ENCODE measurements around the gene HTR2A. TPM values are rescaled to one million over a fixed set of nuclear protein-coding genes. Genes with fewer than 3 reads are reported as not detected.
"Not testable (repeated sequence)": the region's sequence is repeated elsewhere in the genome, so short reads cannot be mapped to it uniquely, and the experiment has no call there.

The HTR2A gene
- total RNA-seq, 1 donor from 2014 or later: not detected

DNA sequence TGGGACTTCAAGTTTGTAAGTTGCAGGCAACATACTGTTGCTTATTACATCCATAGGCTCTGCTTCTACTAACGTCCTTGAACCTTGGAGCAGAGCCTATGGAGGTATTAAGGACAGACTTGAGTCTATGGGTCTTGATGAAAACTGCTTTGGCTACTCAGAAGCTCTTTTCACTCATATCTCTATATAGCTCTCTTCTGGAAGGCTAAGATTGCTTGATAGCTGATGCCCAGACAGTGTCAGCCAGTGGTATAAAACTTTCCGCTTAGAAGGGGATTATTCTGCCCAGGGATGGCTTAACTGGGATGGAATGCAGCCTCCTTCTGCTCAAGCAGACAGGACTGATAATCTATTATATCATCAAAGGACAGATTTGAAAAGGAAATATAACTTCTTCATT is 74.3 kb downstream of the HTR2A start:
- Histone ChIP-seq H3K4me3 (ENCODE audit: low read depth, low read length) (no peak overlapping the region), H3K27me3 (ENCODE audit: control insufficient read depth, insufficient read depth, low read length) (no peaks in the 10 kb centered on the region), H3K36me3 (ENCODE audit: control insufficient read depth, insufficient read depth, low read length) (no peaks in the 10 kb centered on the region)
- DNase-seq (ENCODE audit: low read depth): no peak
- TF ChIP-seq, protein P1, sequence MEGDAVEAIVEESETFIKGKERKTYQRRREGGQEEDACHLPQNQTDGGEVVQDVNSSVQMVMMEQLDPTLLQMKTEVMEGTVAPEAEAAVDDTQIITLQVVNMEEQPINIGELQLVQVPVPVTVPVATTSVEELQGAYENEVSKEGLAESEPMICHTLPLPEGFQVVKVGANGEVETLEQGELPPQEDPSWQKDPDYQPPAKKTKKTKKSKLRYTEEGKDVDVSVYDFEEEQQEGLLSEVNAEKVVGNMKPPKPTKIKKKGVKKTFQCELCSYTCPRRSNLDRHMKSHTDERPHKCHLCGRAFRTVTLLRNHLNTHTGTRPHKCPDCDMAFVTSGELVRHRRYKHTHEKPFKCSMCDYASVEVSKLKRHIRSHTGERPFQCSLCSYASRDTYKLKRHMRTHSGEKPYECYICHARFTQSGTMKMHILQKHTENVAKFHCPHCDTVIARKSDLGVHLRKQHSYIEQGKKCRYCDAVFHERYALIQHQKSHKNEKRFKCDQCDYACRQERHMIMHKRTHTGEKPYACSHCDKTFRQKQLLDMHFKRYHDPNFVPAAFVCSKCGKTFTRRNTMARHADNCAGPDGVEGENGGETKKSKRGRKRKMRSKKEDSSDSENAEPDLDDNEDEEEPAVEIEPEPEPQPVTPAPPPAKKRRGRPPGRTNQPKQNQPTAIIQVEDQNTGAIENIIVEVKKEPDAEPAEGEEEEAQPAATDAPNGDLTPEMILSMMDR (IDR thresholded peaks at IDR 0.05; ENCODE audit: insufficient read depth, low read length, poor library complexity, severe bottlenecking): no peak

DNA sequence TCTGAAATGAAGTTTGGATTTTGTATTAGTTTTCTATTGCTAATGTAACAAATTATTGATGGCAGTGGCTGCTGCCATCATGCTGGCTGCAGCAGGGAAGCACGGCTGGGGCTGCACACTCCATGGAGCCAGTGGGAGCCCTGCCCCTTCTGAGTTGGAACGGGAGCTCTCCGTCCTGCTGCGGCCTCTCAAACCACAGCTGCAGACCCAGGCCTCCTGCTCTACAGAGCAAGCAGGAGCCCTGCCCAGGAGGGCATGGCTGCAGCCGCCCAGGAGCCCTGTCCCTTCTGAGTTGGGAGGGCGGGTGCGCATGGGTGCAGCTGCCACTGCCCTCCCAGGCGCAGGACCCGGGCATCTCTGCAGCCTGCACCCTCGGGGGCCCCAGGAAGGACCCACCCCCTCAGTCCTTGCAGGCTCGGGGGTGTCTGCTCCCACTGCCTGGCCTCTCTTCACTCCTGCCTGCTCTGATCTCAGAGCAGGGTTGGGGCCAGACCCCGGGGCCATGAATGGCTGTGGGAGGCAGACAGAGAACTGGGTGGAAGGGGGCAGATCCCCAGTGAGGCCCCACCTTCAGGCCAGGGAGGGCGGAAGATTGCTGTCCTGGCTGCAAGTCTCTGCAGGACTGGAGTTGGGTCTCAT is 78.9 kb downstream of the HTR2A start:
- no peak for DNase-seq (ENCODE audit: low read depth)
- TF ChIP-seq, protein P1 (IDR thresholded peaks at IDR 0.05; ENCODE audit: insufficient read depth, low read length, poor library complexity, severe bottlenecking): no peak
- Histone ChIP-seq H3K36me3 (ENCODE audit: control insufficient read depth, insufficient read depth, low read length) (no peaks in the 10 kb centered on the region), H3K4me3 (ENCODE audit: low read depth, low read length) (no peak overlapping the region), H3K27me3 (ENCODE audit: control insufficient read depth, insufficient read depth, low read length) (no peaks in the 10 kb centered on the region)

DNA sequence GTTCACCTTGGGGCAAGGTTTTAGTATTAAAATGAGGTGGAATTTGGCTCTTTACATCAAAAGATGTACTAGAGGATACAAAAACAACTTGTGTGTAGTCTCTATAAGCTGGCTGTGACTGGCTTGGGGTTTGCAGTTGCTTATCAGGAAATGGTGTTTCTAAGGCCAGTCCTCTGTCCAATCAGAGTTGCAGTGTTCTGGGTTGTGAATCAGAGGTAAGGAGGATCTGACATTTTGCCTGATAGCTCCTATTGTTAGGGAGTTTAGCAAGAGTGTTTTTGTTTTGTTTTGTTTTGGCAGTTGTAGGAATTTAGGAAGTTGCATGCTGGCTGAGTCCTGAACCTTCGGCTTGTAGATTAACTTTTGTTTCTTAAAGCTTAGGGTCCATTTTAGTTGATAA is 79.8 kb downstream of the HTR2A start:
- H3K4me3 ChIP-seq (ENCODE audit: low read depth, low read length): no peak overlapping the region
- no peak for DNase-seq (ENCODE audit: low read depth)
- TF ChIP-seq, protein P1 (IDR thresholded peaks at IDR 0.05; ENCODE audit: insufficient read depth, low read length, poor library complexity, severe bottlenecking): no peak
- H3K27me3 ChIP-seq (ENCODE audit: control insufficient read depth, insufficient read depth, low read length): no peaks in the 10 kb centered on the region
- no peaks in the 10 kb centered on the region for H3K36me3 ChIP-seq (ENCODE audit: control insufficient read depth, insufficient read depth, low read length)

DNA sequence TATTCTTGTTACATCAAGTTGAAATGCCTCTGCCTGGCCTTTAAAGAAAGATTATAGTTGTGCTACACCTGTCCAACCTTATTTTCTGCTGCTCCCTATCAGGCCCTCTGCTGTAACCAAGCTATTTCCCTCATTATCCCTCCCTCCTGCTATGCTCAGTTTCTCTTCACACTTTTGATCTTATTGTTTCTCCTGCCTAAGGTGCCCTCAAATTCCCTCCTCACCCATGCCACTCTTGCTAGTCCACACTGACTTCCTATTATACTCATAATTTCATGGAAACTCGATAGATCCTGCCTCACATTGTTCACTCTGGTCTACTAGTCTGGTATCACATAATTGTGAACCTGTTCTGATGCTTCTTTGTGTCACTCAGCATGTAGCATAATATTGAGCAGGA is 80.5 kb downstream of the HTR2A start:
- TF ChIP-seq, protein P1 (IDR thresholded peaks at IDR 0.05; ENCODE audit: insufficient read depth, low read length, poor library complexity, severe bottlenecking): no peak
- Histone ChIP-seq H3K4me3 (ENCODE audit: low read depth, low read length) (no peak overlapping the region), H3K36me3 (ENCODE audit: control insufficient read depth, insufficient read depth, low read length) (no peaks in the 10 kb centered on the region), H3K27me3 (ENCODE audit: control insufficient read depth, insufficient read depth, low read length) (no peaks in the 10 kb centered on the region)
- no peak for DNase-seq (ENCODE audit: low read depth)

DNA sequence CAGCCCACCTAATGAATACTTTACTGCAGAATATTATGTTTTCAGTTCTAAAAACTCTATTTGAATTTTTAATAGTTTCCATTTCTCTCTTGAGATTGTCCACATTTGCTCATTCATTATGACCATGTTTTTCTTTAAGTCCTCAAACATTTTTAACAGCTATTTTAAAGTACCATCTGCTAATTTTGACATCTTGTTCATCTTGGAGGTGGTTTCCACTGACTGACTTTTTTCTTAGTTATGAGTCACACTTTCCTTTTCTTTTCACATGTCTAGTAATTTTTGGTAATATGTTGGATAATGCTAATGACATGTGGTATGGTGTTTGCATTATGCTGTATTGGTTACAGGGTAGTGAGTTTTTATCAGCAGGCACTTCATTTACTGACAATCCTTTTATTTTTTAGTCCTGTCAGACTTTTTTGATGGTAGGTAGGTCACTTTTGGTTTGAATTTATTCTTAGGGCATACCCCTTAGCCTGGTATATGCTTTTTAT is 84.5 kb downstream of the HTR2A start:
- no peaks in the 10 kb centered on the region for H3K36me3 ChIP-seq (ENCODE audit: control insufficient read depth, insufficient read depth, low read length)
- TF ChIP-seq, protein P1 (IDR thresholded peaks at IDR 0.05; ENCODE audit: insufficient read depth, low read length, poor library complexity, severe bottlenecking): no peak
- no peak overlapping the region for H3K4me3 ChIP-seq (ENCODE audit: low read depth, low read length)
- H3K27me3 ChIP-seq (ENCODE audit: control insufficient read depth, insufficient read depth, low read length): no peaks in the 10 kb centered on the region
- no peak for DNase-seq (ENCODE audit: low read depth)

DNA sequence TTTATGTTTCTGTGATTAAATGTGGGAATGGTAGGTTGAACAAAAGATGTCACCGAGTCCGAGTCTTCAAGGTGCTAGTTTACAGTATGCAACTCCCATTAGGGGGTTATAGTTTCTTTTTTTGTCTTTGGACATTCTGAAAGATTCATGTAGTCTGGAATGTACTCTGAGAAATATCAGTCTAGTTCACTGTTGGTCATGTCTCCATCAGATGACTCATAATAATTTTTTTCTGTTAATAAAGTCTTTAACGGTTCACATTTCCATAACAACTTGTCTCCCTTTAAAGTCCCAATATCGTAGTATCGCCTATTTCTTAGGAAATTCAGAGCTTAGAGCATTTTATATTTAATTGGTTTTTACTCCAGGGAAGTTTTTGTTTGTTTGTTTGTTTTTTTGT is 86.4 kb downstream of the HTR2A start:
- Histone ChIP-seq H3K4me3 (ENCODE audit: low read depth, low read length) (no peak overlapping the region), H3K27me3 (ENCODE audit: control insufficient read depth, insufficient read depth, low read length) (no peaks in the 10 kb centered on the region), H3K36me3 (ENCODE audit: control insufficient read depth, insufficient read depth, low read length) (no peaks in the 10 kb centered on the region)
- no peak for DNase-seq (ENCODE audit: low read depth)
- TF ChIP-seq, protein P1 (IDR thresholded peaks at IDR 0.05; ENCODE audit: insufficient read depth, low read length, poor library complexity, severe bottlenecking): no peak

DNA sequence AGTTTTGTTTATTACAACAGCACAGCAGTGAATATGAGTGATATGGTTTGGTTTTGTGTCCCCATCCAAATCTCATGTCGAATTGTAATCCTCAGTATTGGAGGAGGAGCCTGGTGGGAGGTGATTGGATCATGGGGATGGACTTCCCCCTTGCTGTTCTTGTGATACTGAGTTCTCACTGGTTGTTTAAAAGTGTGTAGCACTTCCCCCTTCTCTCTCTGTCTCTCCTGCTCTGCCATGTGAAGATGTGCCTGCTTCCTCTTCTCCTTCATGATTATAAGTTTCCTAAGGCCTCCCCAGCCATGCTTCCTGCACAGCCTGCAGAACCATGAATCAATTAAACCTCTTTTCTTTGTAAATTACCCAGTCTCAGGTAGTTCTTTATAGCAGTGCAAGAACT is 91.9 kb downstream of the HTR2A start:
- H3K27me3 ChIP-seq (ENCODE audit: control insufficient read depth, insufficient read depth, low read length); H3K4me3 ChIP-seq (ENCODE audit: low read depth, low read length); DNase-seq (ENCODE audit: low read depth); H3K36me3 ChIP-seq (ENCODE audit: control insufficient read depth, insufficient read depth, low read length): not testable (repeated sequence)
